ENCODE data around the gene NCKIPSD.

Gene NCKIPSD

GRCh38 chr3:48623851-48624547 lies 61.7 kb downstream of the NCKIPSD start:
- TF ChIP-seq CTCF (IDR thresholded peaks at IDR 0.05; ENCODE audit: low read length, missing control alignments) = no peak
- H3K4me3 ChIP-seq (replicated peaks; ENCODE audit: low read depth, low read length) = no peak overlapping the region
- DNase-seq (ENCODE audit: low read depth) = no peak

Data from fibroblast of pulmonary artery (primary cell).